Gastroesophageal sphincter (tissue), 4 donors: Measurements from ENCODE around the gene KLHL30. TPM values are rescaled to one million over a fixed set of nuclear protein-coding genes. Genes with fewer than 3 reads are reported as not detected.

Experiments used
- ATAC-seq: fragments of 150-250 bp; one replicate; pipeline ENCODE4 v1.9.1; 2016; ENCODE audit warnings: mild to moderate bottlenecking, moderate library complexity
- H3K27ac ChIP-seq, 4 donors: fragments of 200-600 bp; sonication (generic) in 3 of 4; 1 replicate in 3 of 4; 2 replicates in 1 of 4; pipeline ENCODE4 v1.5.1; 2016 to 2019
- H3K27me3 ChIP-seq: fragments of 200-600 bp; sonication (generic); one replicate; pipeline ENCODE4 v1.5.1; 2019
- H3K36me3 ChIP-seq, 2 donors: fragments of 200-600 bp; sonication (generic); one replicate each; pipeline ENCODE4 v1.5.1; 2019; ENCODE audit warnings: control low read depth in 1 of 2
- H3K4me1 ChIP-seq, 3 donors: fragments of 200-600 bp; sonication (generic); 1 replicate in 2 of 3; 2 replicates in 1 of 3; pipeline ENCODE4 v1.5.1; 2016 to 2019; ENCODE audit warnings: control low read depth in 2 of 3
- H3K4me3 ChIP-seq, 2 donors: fragments of 200-600 bp; sonication (generic); one replicate each; pipeline ENCODE4 v1.5.1; 2019; ENCODE audit warnings: mild to moderate bottlenecking in 1 of 2, moderate library complexity in 1 of 2
- H3K9me3 ChIP-seq, 3 donors: fragments of 200-600 bp; sonication (generic); one replicate each; pipeline ENCODE4 v1.5.1; 2017 to 2019; ENCODE audit warnings: control low read depth in 2 of 3
- CTCF ChIP-seq, 4 experiments: fragments of 200-600 bp in 2 of 4; fragments of 450-650 bp in 2 of 4; sonication (generic) in 1 of 4; IDR thresholded peaks; one replicate each; pipeline ENCODE4 v1.5.1; 2017 to 2019; ENCODE audit warnings: antibody characterized with exemption in 4 of 4, mild to moderate bottlenecking in 2 of 4, moderate library complexity in 2 of 4
- EP300 ChIP-seq: sonication (generic); formaldehyde crosslinking; IDR thresholded peaks from one replicate; pipeline ENCODE4 v1.6.1; 2017; ENCODE audit warnings: antibody characterized with exemption, mild to moderate bottlenecking
- POLR2A ChIP-seq, 2 donors: fragments of 450-650 bp; IDR thresholded peaks; one replicate each; pipeline ENCODE4 v1.6.1; 2017; ENCODE audit warnings: antibody characterized with exemption in 2 of 2, mild to moderate bottlenecking in 2 of 2, moderate library complexity in 1 of 2
- POLR2AphosphoS5 ChIP-seq: sonication (generic); formaldehyde crosslinking; IDR thresholded peaks from one replicate; pipeline ENCODE4 v1.6.1; 2017; ENCODE audit warnings: antibody characterized with exemption
- WGBS, 2 donors: methylation state at CpG; one replicate each; pipeline ENCODE4 v1.1.5; 2018; ENCODE audit warnings: low coverage in 1 of 2; 5-methylcytosine and 5-hydroxymethylcytosine counted together
- total RNA-seq, 4 donors: library from RNA; depleted of rRNA; stranded (reverse); fragments of >200 nt; gene quantifications; one replicate each; pipeline ENCODE4 v1.1.0, GENCODE V29; 2016

Gene KLHL30
- total RNA-seq, 4 donors from 2014 or later, result 1.3 to 8.1 (median 3.7) TPM

- Histone ChIP-seq H3K27me3 (peaks cover 19% of the 10 kb centered on the region), H3K27ac (no peak overlapping the region), H3K36me3 (no peaks in the 10 kb centered on the region), H3K4me1 (peaks cover 0 to 23% (median 5%) of the 10 kb centered on the region in 3 donors), H3K4me3 (no peak overlapping the region), H3K9me3 (no peaks in the 10 kb centered on the region)
- TF ChIP-seq POLR2AphosphoS5, result no peak
- TF ChIP-seq EP300, result no peak
- no peak for TF ChIP-seq POLR2A (IDR thresholded peaks at IDR 0.05)
- no peak for TF ChIP-seq CTCF (IDR thresholded peaks at IDR 0.05)
- WGBS, 2 donors, result 67% methylated on average over 1 of the region's 10 CpGs; no CpG with 5 or more reads in 1 of the 2 donors
- no peak for ATAC-seq
Observed at GRCh38 chr2:238154570-238154969, 16.1 kb downstream of the KLHL30 start.

DNA sequence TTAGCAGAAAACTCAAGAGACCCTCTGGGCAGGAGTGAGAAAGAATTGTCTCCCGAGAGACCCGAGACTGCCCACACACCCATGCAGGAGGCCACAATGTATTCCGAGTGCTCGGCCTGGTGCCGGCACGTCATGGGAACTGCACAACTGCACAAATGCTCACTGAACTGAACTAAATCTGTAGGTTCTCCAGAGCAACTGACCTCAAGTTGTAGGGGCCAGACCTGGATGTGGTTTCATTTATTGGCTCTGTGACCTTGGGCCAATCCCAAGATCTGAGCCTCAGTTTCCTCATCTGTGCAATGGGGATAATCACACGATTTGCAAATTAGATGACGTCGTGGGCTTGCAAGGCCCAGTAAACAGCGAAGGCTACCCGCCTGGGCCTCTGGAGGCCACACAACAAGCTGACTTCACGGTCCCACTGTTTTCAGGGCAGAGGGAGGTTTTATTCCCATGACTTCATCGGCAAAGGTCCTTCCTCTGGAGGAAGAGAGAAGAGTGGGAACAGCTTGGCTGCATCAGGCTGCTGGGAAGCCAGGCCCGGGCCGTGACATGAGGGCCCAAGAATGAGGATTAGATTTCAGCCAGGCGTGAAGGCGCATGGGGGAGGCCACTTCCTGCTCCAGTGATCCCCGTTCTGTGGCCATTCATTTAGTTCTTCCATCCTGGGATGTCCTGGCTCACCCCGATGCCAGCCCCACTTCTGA is 16.7 kb downstream of the KLHL30 start:
- 59 to 84% methylated on average over 6 to 17 of the region's 19 CpGs for WGBS, 2 donors
- peak; percentile 30 for ATAC-seq
- Histone ChIP-seq H3K27me3 (peaks cover 26% of the 10 kb centered on the region), H3K27ac (peak overlapping the region in 2 of 4 donors; percentile 2 to 40), H3K4me1 (peaks cover 0 to 29% (median 5%) of the 10 kb centered on the region in 3 donors), H3K9me3 (no peaks in the 10 kb centered on the region), H3K36me3 (no peaks in the 10 kb centered on the region), H3K4me3 (no peak overlapping the region)
- peak; percentile 16 for TF ChIP-seq POLR2AphosphoS5
- no peak for TF ChIP-seq CTCF (IDR thresholded peaks at IDR 0.05)
- no peak for TF ChIP-seq POLR2A (IDR thresholded peaks at IDR 0.05)

DNA sequence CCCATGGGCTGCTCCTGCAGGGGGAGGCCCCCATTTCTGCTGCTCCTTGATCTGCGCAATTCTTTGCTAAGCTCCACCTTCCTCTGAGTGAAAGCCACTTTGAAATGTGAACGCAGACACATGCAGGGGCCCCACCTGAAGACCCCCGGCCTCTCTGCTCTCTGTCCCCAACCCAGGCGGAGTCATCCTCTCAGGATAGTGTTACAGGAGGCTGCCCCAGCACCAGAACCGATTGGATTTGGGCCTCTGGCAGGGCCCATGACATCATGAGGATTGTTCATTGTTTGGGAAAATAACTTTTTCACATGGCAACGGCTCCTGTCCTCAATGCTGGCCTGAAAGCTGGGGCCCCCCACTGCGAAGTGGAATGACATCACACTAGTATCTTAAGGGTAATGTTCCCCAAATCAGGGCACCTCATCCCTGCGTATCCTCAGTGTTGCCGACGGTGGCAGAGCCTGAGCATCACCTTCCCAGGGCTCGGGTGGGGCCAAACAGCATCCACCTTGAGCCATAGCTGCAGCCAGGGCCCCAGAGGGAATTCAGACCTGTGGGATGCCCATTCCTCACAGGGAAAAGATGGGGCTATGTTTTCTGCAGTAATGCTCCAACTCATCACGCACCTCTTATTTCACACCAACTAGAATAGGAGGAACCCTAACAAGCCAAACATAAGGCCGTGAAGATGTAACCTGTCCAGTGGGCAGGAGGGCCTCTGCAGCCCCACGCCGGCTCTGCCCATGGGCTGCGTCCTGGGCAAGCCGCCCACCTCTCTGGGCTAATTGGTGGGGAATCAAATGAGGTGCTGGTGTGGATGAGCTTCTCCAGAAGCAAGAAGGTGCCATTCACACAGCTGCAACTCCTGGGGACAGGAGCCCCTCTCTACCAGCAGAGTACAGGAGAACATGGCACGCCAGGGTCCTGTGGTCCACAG is 17.6 kb downstream of the KLHL30 start:
- Histone ChIP-seq H3K4me3 (no peak overlapping the region), H3K27ac (peak overlapping the region in 2 of 4 donors; percentile 2 to 40), H3K9me3 (no peaks in the 10 kb centered on the region), H3K27me3 (peaks cover 34% of the 10 kb centered on the region), H3K4me1 (peaks cover 0 to 33% (median 5%) of the 10 kb centered on the region in 3 donors), H3K36me3 (no peaks in the 10 kb centered on the region)
- WGBS, 2 donors, result 73 to 80% methylated on average over 3 to 6 of the region's 18 CpGs
- TF ChIP-seq EP300 (no peak), POLR2AphosphoS5 (no peak), POLR2A (IDR thresholded peaks at IDR 0.05) (no peak), CTCF (IDR thresholded peaks at IDR 0.05) (no peak)
- no peak for ATAC-seq

DNA sequence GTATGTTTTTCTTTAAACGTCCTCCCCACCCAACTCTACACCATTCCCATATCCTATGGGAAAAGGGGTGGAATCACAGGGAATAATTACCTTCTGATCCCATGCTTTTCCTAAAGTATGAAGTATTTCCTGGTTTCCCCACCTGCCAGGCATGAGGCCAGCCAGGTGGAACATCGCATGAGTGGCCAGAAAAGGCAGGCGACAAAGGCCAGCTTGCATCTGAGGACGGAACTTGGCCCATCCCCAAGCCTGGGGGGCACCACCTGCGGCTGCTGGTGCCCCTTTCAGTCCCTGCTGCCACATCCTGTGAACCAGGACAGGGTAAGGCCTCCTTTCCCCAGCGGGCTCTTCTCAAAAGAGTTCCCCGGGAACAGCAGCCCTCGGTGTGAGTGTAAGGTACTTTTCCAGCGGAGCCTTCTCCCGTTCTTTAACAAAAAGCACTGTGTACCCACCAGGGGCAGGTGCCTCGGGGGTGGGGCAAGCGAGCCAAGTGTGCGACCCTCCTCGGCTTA is 19.1 kb downstream of the KLHL30 start:
- Histone ChIP-seq H3K36me3 (no peaks in the 10 kb centered on the region), H3K27me3 (peaks cover 49% of the 10 kb centered on the region), H3K4me3 (no peak overlapping the region), H3K4me1 (peaks cover 0 to 33% (median 5%) of the 10 kb centered on the region in 3 donors), H3K9me3 (no peaks in the 10 kb centered on the region), H3K27ac (no peak overlapping the region)
- 86 to 90% methylated on average over 4 to 7 of the region's 14 CpGs for WGBS, 2 donors
- ATAC-seq, result no peak
- no peak for TF ChIP-seq POLR2A (IDR thresholded peaks at IDR 0.05)
- TF ChIP-seq EP300, result no peak
- TF ChIP-seq POLR2AphosphoS5, result no peak
- no peak for TF ChIP-seq CTCF (IDR thresholded peaks at IDR 0.05)
